AG10803 (cell line): Measurements from ENCODE around the gene SLC12A1.
A peak's percentile ranks its signal among the peaks of the same experiment; 100 is the strongest.

Source experiments
- DNase-seq: peaks from one replicate; pipeline ENCODE4 v3.0.0; 2010; ENCODE audit warnings: low read depth
- H3K4me3 ChIP-seq: 2 replicates; pipeline ENCODE4 v1.5.1; 2011; ENCODE audit warnings: mild to moderate bottlenecking, low read length, control low read depth
- CTCF ChIP-seq: conservative IDR thresholded peaks from 2 replicates; pipeline ENCODE4 v1.5.1; 2011; ENCODE audit warnings: mild to moderate bottlenecking, low read length, control low read depth, inconsistent platforms

Gene SLC12A1

GRCh38 chr15:48336940-48337339, 130.8 kb downstream of the SLC12A1 start:
- peak; percentile 12 for DNase-seq
- H3K4me3 ChIP-seq: no peak overlapping the region
- TF ChIP-seq CTCF: peak; percentile 44

- no peak for TF ChIP-seq CTCF
- peak; percentile 6 for DNase-seq
- no peak overlapping the region for H3K4me3 ChIP-seq
Measured at GRCh38 chr15:48337607-48338006, 131.5 kb downstream of the SLC12A1 start.

GRCh38 chr15:48340111-48340510, 134.0 kb downstream of the SLC12A1 start:
- H3K4me3 ChIP-seq: no peak overlapping the region
- DNase-seq: no peak
- no peak for TF ChIP-seq CTCF

GRCh38 chr15:48343865-48344264, 137.8 kb downstream of the SLC12A1 start:
- DNase-seq: no peak
- TF ChIP-seq CTCF: no peak
- H3K4me3 ChIP-seq: no peak overlapping the region

- no peak overlapping the region for H3K4me3 ChIP-seq
Measured at GRCh38 chr15:48345516-48345915, 139.4 kb downstream of the SLC12A1 start.

GRCh38 chr15:48352474-48353072, 146.5 kb downstream of the SLC12A1 start:
- peak; percentile 76 for TF ChIP-seq CTCF
- DNase-seq: peak; percentile 66
- H3K4me3 ChIP-seq: no peak overlapping the region

More at GRCh38 chr15:48345516-48345915, 139.4 kb downstream of the SLC12A1 start:
- TF ChIP-seq CTCF: no peak
- no peak for DNase-seq
